ENCODE results near the gene RAB41. TPM values are rescaled to one million over a fixed set of nuclear protein-coding genes. Genes with fewer than 3 reads are reported as not detected.

Gene RAB41
- total and polyA plus RNA-seq, 2 of the 13 experiments (the other 11 are each of a cell fraction or from before 2014, with no cell fraction given) = not detected

DNA sequence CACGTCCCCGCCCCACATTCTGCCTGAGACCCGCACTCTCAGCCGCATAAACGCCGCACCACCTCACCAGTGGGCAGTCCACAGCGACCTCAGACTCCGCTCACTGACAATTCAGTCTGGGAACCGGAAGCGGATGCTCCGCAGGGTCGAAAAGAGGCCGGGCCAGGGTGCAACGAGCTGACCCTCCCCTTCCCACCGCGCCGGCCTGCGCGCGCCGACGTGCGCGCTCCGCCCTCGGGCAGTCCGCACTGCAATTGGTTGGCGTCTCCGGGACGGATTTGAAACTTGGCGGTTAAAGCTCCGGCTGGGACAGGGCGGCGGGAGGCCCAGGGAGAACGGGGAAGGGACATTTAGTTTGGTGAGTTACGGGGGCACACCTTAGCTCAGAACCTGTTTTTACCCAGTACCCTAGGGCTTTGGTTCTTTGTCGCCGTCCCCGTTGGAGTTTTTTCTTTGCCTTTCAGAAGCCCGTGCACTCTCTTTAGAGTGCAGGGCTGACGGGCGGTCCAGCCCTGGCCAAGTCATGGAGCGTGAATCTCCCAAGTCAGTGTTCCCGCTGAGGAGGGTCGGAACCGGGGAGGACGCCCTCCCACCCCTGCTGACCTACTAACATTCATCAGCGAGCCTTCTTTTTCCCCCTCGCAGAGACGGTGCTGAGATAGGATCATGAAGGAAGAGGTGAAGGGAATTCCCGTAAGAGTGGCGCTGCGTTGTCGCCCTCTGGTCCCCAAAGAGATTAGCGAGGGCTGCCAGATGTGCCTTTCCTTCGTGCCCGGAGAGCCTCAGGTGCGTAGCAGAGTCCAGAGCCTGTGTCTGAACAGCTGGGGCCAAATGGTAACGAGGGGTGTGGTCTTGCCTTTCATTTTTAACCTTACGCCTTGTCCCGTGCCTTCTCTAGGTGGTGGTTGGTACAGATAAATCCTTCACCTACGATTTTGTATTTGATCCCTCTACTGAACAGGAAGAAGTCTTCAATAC is 8.1 kb downstream of the RAB41 start, which contains the start of the genes KIF4A and PDZD11 (continued):
- no peak for TF ChIP-seq ZKSCAN8 (CRISPR knock-in tag; IDR thresholded peaks at IDR 0.05; ENCODE audit: borderline replicate concordance)
- TF ChIP-seq RFXAP (CRISPR knock-in tag; IDR thresholded peaks at IDR 0.05; ENCODE audit: borderline replicate concordance) = no peak
- TF ChIP-seq, protein P1, sequence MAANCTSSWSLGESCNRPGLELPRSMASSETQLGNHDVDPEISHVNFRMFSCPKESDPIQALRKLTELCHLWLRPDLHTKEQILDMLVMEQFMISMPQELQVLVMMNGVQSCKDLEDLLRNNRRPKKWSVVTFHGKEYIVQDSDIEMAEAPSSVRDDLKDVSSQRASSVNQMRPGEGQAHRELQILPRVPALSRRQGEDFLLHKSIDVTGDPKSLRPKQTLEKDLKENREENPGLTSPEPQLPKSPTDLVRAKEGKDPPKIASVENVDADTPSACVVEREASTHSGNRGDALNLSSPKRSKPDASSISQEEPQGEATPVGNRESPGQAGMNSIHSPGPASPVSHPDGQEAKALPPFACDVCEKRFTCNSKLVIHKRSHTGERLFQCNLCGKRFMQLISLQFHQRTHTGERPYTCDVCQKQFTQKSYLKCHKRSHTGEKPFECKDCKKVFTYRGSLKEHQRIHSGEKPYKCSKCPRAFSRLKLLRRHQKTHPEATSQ (CRISPR knock-in tag; IDR thresholded peaks at IDR 0.05; ENCODE audit: borderline replicate concordance) = no peak
- TF ChIP-seq TCF12 (IDR thresholded peaks at IDR 0.05) = no peak
- TF ChIP-seq TCF12 (CRISPR knock-in tag; IDR thresholded peaks at IDR 0.05) = no peak
- TF ChIP-seq SATB2 (CRISPR knock-in tag; IDR thresholded peaks at IDR 0.05) = no peak
- TF ChIP-seq, protein P2, sequence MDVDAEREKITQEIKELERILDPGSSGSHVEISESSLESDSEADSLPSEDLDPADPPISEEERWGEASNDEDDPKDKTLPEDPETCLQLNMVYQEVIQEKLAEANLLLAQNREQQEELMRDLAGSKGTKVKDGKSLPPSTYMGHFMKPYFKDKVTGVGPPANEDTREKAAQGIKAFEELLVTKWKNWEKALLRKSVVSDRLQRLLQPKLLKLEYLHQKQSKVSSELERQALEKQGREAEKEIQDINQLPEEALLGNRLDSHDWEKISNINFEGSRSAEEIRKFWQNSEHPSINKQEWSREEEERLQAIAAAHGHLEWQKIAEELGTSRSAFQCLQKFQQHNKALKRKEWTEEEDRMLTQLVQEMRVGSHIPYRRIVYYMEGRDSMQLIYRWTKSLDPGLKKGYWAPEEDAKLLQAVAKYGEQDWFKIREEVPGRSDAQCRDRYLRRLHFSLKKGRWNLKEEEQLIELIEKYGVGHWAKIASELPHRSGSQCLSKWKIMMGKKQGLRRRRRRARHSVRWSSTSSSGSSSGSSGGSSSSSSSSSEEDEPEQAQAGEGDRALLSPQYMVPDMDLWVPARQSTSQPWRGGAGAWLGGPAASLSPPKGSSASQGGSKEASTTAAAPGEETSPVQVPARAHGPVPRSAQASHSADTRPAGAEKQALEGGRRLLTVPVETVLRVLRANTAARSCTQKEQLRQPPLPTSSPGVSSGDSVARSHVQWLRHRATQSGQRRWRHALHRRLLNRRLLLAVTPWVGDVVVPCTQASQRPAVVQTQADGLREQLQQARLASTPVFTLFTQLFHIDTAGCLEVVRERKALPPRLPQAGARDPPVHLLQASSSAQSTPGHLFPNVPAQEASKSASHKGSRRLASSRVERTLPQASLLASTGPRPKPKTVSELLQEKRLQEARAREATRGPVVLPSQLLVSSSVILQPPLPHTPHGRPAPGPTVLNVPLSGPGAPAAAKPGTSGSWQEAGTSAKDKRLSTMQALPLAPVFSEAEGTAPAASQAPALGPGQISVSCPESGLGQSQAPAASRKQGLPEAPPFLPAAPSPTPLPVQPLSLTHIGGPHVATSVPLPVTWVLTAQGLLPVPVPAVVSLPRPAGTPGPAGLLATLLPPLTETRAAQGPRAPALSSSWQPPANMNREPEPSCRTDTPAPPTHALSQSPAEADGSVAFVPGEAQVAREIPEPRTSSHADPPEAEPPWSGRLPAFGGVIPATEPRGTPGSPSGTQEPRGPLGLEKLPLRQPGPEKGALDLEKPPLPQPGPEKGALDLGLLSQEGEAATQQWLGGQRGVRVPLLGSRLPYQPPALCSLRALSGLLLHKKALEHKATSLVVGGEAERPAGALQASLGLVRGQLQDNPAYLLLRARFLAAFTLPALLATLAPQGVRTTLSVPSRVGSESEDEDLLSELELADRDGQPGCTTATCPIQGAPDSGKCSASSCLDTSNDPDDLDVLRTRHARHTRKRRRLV (CRISPR knock-in tag; IDR thresholded peaks at IDR 0.05) = no peak
- TF ChIP-seq ZNF547 (CRISPR knock-in tag; IDR thresholded peaks at IDR 0.05) = no peak
- TF ChIP-seq GTF3A (CRISPR knock-in tag; conservative IDR thresholded peaks at IDR 0.05) = no peak
- no peak for TF ChIP-seq ZNF644 (CRISPR knock-in tag; IDR thresholded peaks at IDR 0.05; ENCODE audit: low read depth)
- TF ChIP-seq JDP2 (CRISPR knock-in tag; IDR thresholded peaks at IDR 0.05; ENCODE audit: borderline replicate concordance) = no peak
- TF ChIP-seq POLR2A (IDR thresholded peaks at IDR 0.05; ENCODE audit: insufficient read depth in 1 of 2, low read depth in 2 of 2, low read length in 2 of 2) = peak; percentile 71 to 89; a peak in 3 of 4 replicates
- TF ChIP-seq ZFYVE20 (CRISPR knock-in tag; IDR thresholded peaks at IDR 0.05; ENCODE audit: borderline replicate concordance, low read depth) = no peak
- peak; percentile 56; the same call in 1 of the 2 replicates for TF ChIP-seq ZFX (CRISPR knock-in tag; IDR thresholded peaks at IDR 0.05; ENCODE audit: low read depth)
- no peak for TF ChIP-seq RFX5 (IDR thresholded peaks at IDR 0.05; ENCODE audit: low read depth, low read length)
- TF ChIP-seq POLR2AphosphoS5 (IDR thresholded peaks at IDR 0.05; ENCODE audit: low read depth, low read length) = peak; percentile 78
- TF ChIP-seq, protein P3, sequence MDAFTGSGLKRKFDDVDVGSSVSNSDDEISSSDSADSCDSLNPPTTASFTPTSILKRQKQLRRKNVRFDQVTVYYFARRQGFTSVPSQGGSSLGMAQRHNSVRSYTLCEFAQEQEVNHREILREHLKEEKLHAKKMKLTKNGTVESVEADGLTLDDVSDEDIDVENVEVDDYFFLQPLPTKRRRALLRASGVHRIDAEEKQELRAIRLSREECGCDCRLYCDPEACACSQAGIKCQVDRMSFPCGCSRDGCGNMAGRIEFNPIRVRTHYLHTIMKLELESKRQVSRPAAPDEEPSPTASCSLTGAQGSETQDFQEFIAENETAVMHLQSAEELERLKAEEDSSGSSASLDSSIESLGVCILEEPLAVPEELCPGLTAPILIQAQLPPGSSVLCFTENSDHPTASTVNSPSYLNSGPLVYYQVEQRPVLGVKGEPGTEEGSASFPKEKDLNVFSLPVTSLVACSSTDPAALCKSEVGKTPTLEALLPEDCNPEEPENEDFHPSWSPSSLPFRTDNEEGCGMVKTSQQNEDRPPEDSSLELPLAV (CRISPR knock-in tag; conservative IDR thresholded peaks at IDR 0.05; ENCODE audit: low read depth) = no peak
- no peak for TF ChIP-seq ZNF564 (CRISPR knock-in tag; IDR thresholded peaks at IDR 0.05)
- no peak for TF ChIP-seq SYNCRIP (IDR thresholded peaks at IDR 0.05; ENCODE audit: insufficient read depth, low read depth, low read length)
- TF ChIP-seq GLI4 (CRISPR knock-in tag; IDR thresholded peaks at IDR 0.05; ENCODE audit: borderline replicate concordance) = no peak
- TF ChIP-seq TBP (CRISPR knock-in tag; IDR thresholded peaks at IDR 0.05) = no peak
- no peak for TF ChIP-seq ZNF256 (CRISPR knock-in tag; conservative IDR thresholded peaks at IDR 0.05)
- TF ChIP-seq POLR2AphosphoS2 (IDR thresholded peaks at IDR 0.05; ENCODE audit: low read depth, low read length) = no peak
- TF ChIP-seq ZFP1 (CRISPR knock-in tag; IDR thresholded peaks at IDR 0.05) = no peak
